HFF-Myc (cell line): Measurements from ENCODE around the gene MAPK9.

Experiments
- DNase-seq: peaks from one replicate; pipeline ENCODE4 v3.0.0-alpha.2; 2011; ENCODE audit warnings: low read depth; ENCODE audit errors: extremely low read depth
- H3K4me3 ChIP-seq: replicated peaks from 2 replicates; pipeline ENCODE4 v1.5.1; 2011; ENCODE audit warnings: low read depth, mild to moderate bottlenecking, control low read depth, low read length
- TF ChIP-seq, protein P1 (sequence below): IDR thresholded peaks from 2 replicates; pipeline ENCODE4 v1.5.1; 2012; ENCODE audit warnings: mild to moderate bottlenecking, low read depth, low read length, control low read depth; ENCODE audit errors: missing control alignments

The MAPK9 gene

DNA sequence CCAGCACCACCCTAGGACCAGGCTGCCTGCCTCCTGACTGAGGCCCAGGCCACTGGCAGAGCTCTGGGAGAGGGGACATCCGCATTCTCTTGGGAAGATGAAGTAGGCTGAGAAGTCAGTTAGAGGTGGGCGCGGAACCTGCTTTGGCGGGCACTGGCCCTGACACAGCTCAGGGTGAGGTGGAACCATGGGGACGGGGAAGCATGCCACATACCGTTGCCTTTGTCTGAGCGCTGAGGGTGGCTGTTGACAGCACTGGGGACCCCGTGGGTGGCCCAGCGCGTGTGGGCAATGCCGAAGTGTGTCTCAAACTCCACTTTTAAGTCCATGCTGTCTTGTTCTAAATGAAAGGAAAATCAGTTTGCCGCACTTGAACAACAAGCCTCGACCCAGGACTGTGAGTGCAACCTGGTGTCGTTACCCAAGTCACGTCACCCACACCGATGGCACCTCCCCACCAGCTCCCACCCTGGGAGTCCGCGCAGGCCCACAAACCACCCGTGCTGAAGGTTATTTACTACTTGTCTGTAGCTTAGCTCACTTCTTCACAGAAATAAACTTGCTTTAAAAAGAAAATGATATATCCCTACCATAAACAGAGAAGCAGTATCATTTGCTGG lies 43.8 kb upstream of the MAPK9 start:
- no peak overlapping the region for H3K4me3 ChIP-seq
- no peak for DNase-seq
- TF ChIP-seq, protein P1, sequence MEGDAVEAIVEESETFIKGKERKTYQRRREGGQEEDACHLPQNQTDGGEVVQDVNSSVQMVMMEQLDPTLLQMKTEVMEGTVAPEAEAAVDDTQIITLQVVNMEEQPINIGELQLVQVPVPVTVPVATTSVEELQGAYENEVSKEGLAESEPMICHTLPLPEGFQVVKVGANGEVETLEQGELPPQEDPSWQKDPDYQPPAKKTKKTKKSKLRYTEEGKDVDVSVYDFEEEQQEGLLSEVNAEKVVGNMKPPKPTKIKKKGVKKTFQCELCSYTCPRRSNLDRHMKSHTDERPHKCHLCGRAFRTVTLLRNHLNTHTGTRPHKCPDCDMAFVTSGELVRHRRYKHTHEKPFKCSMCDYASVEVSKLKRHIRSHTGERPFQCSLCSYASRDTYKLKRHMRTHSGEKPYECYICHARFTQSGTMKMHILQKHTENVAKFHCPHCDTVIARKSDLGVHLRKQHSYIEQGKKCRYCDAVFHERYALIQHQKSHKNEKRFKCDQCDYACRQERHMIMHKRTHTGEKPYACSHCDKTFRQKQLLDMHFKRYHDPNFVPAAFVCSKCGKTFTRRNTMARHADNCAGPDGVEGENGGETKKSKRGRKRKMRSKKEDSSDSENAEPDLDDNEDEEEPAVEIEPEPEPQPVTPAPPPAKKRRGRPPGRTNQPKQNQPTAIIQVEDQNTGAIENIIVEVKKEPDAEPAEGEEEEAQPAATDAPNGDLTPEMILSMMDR = no peak

DNA sequence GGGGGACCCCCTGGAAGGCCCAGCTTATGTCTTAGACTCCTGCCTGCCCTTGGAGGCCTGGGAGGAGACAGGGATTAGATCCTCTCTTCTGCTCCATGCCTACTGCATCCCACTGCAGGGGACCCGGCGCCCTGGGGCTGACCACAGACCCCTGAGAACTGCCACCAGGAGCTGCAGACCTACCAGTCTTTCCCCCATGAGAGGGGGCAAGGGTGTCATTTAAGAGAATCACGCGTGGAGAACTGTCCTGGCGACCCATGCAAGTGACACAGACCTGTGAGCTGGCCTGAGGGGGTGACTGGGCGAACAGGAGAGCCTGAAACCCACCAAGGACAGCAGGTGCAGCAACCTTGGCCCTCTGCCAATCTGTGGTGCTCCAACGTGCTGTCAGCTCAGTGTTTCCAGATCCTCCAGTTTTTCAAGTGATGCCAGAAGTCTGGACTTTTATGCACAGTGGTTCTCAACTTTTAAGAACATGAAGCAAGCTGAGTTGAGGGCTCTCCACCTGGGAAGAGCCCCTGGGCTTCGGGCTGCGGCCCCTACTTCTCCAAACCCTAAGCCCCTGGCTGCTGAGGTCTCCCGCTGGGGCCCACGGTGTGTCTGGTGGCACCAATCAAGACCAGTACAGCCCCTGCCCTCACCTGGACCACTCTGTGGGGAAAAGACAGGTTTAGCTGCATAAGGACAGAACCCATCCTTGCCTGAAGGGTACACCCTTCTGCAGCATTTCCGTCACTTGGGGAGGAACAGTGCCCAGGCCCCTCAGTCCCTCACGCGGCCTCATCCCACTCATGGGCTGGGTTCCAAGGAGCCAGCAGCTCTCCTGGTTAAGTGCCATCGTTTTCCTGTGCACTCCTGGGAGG lies 43.1 kb upstream of the MAPK9 start:
- TF ChIP-seq, protein P1 = no peak
- no peak for DNase-seq
- no peak overlapping the region for H3K4me3 ChIP-seq

DNA sequence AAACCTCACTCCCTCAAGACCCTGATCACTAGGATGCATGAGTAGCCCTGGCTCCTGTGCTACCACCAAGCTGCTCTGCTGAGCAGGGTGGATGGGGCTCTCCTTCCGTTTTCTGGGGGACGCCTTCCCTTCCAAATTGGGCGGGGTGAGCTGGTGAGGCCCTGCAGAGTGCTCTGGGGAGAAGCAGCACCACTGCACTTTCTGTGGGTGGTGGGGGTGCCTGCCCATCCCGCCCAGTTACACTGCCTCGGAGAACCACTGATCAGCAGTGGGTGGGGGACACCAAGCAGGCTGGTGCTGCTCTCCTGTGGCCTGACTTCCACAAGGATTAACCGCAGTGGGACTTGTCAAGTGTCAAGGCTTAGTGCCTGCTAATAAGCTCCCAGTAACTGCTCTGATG lies 42.3 kb upstream of the MAPK9 start:
- H3K4me3 ChIP-seq = no peak overlapping the region
- TF ChIP-seq, protein P1 = no peak
- DNase-seq = no peak

DNA sequence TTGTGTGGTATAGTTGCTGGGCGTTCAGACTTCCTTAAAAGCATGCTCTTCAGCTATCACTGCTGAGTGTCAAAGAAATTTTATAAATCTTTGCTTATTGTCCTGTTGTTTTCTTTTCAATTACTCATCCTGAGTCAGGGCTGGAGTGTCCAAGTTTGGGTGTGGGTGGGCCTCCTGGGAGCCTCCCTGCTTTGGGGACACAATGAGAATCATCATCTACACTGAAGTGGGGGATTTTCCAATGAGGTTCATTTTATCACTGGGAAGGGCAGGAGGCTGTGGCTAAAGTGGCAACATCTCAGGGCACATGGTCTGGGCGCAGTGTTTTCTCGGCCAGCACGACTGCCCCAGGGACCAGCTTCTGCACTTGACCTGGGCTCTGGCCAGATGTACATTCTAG lies 41.8 kb upstream of the MAPK9 start:
- no peak for DNase-seq
- TF ChIP-seq, protein P1 = no peak

DNA sequence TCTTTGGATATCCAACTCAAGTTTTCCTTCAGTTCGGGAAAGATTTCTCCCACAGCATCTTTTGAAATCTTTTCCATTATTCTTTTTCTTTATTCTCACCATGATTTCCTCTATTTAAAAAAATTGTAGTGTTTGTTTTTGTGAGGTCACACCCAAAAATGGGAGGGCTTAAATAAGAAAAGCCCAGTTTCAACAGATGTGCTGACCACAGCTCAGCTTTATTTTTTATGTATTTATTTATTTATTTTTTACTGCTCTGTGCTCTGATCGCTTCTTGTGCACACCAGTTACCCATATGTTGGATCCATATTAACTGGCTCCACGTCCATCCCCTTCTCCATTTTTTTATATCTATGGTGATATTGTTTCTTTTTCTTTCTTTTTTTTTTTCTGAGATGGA lies 41.0 kb upstream of the MAPK9 start:
- no peak overlapping the region for H3K4me3 ChIP-seq
- TF ChIP-seq, protein P1 = no peak
- DNase-seq = no peak

More for the DNA sequence above, 41.8 kb upstream of the MAPK9 start:
- H3K4me3 ChIP-seq = no peak overlapping the region

DNA sequence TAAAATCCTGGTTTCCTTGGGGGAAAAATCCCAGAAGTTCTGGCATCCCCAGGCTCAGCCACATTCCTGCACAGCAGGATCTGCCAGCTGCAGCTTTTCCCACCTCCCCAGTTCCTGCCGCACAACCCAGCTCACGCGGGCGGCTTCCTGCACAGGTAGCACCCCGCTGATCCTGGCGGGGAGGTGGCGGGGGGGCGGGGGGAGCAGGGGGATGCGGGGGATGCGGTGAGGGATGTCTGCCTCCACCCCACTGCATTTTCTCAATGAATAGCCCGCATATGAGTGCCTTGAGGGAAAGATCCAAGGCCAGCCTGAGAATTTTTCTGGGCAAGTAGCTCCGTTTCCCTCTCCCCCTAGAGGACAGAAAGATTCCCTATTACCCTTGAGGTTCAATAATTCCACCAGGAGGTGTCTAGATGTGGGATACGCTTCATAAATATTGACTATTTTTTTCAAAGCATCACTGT lies 40.2 kb upstream of the MAPK9 start:
- TF ChIP-seq, protein P1 = peak; percentile 21
- H3K4me3 ChIP-seq = no peak overlapping the region
- DNase-seq = no peak
